HG02798 (cell line): ENCODE data around the gene TWNK.

ENCODE experiments used
- ATAC-seq: cut with Tn5 transposase; IDR thresholded peaks from one replicate; pipeline ENCODE4 v1.9.1; 2021; ENCODE audit warnings: mild to moderate bottlenecking; ENCODE audit not compliant: unreplicated experiment, poor library complexity

Gene TWNK

DNA sequence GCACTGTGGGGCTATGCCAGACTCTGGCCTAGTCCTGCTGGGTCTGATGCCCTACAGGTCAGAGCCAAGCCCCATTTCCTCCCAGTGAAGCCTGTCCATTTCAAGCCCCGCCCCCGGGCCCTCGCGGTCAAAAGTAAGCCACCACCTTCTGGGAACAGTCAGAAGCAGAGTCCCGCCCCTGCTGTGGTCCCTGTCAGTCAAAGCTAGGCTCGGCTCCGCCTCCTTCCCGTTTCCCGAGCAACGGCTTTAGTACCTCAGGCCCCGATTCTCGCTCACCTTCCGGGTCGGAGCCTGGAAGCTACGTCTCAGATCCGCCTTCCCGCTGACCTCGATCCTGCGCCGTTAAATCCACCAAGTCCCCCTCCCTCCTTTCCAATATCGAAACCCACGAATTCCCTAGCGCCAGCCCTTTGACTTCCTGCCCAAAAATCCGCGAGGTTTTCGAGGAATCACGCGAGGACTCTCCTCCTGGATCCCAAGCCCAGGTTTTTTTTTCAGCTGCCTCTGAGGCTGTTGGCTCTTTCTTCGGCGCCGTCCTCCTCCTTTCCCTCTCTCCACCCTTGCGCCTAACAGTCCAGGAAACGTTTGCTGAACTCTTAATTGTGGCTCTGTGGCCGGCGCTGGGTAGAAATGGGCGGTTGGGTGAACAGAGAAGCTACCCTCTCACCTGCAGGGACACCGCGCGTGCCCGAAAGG lies 55.5 kb downstream of the TWNK start:
- peak; percentile 97 for ATAC-seq

DNA sequence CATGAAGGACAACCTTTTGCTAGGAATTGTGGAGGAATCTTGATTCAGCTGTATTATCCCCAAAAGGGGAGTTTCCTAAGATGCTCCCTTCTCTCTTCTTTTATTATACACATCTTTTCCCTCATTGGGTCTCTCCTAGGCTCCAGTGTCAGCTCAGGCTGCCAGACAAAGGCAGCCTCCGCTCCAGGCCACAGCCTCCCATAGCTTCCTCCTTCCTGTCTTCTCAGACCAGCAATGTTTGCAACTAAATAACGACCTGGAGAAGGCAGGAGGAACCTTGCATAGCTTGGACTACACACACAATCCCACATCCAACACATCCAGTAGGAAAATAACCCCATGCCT lies 56.0 kb downstream of the TWNK start:
- ATAC-seq: no peak
